IPS-11a (cell line): ENCODE measurements around the gene RNF215.

Source experiments
- H3K4me3 ChIP-seq: one replicate; pipeline ENCODE4 v1.5.1; 2013; ENCODE audit warnings: low read depth, low read length, control low read depth

RNF215 gene

GRCh38 chr22:30397656-30398635 lies 10.7 kb upstream of the RNF215 start:
- peak overlapping the region; percentile 53 for H3K4me3 ChIP-seq

GRCh38 chr22:30396871-30397655 lies 9.9 kb upstream of the RNF215 start, which contains the start of gene SEC14L2:
Gene SEC14L2, plus strand, starts transcription at chr22:30397018. Its CDS starts 99 bp downstream, at chr22:30397117.
- H3K4me3 ChIP-seq: peak within 1 kb of the TSS; percentile 53

DNA sequence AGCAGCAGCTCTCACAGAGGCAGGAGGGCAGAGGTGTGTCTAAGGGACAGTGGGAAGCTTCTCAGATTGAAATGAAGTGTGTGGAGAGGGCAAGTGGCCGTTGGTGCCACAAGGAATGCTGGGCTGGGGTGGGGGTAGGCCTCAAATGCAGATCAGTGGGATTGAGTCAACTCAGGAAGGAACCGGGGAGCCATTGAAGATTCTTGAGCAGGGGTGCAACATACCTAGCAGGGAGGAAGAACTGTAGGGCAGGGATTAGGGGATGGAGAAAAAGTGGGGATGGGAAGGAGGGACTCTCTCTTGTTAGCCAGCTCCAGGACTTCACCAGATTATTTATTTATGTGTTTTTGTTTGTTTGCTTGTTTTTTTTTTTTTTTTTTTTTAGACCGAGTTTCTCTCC lies 6.7 kb upstream of the RNF215 start:
- no peak overlapping the region for H3K4me3 ChIP-seq

DNA sequence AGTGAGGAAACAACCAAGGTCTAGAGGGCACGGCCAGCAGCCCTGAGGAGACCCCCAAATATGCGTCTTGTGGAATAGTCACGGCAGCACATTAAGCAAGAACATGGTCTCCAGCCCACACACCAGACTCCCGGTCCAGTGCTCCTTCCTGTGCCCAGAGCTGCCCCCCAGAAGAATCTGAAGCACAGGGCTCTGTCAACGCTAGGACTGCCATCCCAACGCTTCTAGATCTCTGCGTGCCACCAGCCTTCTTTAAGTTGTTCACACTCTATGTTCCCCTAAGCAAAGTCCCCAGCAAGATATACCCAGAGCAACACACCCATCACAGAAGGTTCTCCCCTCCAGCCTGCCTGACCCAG lies 6.1 kb upstream of the RNF215 start:
- no peak overlapping the region for H3K4me3 ChIP-seq

DNA sequence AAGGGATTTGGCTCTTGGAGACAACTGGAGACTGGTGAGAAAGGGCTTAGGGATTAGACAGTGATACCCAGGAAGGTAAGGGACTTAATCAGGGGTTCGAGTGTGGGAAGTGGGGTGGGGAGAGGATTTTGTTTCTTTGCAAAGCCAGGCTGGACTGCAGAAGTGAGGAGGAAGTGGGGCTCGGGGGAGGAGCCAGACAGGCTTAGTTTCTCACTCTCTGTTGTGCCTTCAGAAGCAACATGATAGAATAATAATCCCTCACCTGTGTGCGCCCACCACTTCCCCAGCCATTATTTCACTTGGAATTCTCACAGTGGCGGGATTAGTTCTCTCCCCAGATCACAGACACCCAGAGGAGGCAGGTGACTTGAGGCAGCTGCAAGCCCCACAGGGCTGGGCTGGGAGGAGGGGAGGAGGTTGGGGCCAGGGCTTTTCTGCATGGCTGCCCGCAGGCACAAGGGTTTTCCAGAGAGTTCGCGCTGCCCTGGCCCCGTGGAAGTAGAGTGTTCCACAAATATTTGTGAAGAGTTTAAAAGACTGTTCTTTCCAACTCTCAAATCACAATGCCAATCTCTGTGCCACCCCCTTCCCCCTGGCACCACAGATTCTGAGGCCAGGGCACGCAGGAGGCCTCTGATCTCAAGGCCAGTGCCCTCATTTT lies 5.6 kb upstream of the RNF215 start:
- no peak overlapping the region for H3K4me3 ChIP-seq

DNA sequence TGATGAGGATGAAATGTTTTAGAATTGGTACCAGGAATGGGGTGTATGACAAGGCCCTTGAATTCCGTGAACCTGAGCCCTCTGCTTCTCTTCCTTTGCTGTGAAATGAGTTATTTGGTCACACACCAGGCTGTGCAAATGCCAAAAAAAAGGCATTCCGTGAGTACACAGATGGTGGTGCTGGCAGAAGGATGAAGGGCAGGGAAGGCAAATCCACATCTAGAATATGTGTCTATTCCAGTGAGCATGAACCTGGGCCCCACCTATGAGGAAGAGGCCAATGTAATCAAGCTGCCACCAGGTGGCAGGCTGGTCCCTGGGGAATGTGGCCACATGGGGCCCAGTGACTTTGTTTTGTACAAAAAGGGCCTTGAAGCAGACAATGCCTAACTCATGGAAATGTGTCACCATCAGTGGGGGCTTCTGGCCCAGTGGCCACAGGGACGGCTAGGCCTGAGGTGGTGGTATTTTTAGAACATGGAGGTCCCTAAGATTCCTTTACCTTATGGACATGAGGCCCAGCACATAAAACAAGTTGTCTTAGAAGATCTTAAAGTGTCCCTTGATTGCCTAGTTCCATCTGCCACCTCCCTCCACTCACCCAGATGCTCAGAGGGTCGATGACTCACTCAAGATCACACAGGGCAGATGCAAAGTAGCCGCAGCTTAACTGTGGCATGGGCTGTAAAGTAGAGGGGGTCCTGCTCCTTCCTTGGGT lies 3.9 kb upstream of the RNF215 start:
- no peak overlapping the region for H3K4me3 ChIP-seq

DNA sequence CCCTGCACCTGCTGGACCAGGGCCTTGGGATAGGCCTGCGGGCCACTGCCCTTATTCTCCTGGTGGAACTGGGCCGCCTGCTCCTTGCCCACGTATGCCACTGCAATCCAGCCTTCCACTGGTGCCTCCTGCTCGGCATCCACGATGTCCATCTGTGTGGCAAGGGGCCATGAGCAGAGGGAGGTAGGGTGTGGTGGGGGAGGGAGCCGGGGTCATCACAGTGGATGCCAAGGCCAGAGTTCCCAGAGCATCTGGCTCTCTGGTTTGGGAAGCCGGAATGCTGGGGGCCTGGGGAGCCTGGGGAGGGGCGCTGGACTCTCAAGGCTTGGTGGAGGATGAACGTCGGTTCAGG lies 627 bp downstream of the RNF215 start:
- peak overlapping the region; percentile 45 for H3K4me3 ChIP-seq

DNA sequence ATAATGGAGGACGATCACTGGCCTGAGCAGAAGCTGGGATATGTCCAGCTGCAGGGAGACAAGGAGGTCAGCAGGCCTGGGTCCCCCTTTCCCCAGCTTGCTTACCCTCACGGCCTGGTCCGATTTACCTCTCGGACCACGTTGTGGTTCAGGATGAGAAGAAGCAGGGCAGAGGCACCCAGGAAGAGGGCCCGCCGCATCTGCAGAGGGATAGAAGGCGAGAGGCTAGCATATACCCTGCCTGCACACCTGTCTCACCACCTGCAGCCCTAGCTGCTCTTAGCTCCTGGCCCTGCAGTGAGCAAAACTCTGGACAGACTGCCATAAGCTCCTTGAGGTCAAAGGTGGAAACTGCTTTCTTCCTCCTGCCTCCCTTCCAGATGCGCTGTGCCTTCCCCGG lies 1.3 kb downstream of the RNF215 start:
- no peak overlapping the region for H3K4me3 ChIP-seq

DNA sequence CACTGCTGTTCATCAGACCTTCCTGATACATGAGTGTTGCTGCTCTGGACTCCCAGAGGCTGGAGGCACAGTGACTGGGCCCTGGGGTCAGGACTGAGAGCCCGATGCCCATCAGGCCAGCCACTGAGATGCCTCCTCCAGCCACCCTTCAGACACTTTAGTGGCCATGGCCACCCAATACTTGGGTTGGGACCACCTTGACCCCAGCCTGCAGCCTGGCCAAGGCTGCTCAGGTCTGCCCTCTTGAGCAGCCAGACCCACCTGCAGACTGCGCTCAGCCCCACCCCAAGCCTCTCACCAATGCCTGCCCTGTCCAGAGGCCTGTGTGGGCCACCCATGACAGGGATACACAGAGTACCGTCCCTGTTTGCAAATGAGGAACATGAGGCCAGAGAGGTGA lies 4.2 kb downstream of the RNF215 start:
- no peak overlapping the region for H3K4me3 ChIP-seq

DNA sequence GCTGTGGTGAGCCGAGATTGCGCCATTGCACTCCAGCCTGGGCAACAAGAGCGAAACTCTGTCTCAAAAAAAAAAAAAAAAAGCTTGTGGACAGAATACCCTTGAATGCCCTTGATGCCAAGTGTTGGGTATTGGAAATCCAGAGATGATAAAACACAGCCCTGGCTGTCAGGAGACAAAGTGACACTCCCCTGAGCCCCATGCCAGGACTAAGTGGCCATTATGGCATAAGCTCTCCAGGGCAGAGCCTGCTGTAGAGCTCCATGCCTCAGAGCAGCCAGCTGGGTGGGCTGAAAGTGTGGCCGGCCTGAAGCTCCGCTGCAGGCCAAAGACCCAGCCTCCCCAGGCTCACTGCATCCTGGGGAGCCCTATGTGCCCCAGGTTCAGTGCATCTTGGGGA lies 4.9 kb downstream of the RNF215 start:
- no peak overlapping the region for H3K4me3 ChIP-seq

GRCh38 chr22:30381264-30381663 lies 5.9 kb downstream of the RNF215 start:
- H3K4me3 ChIP-seq: no peak overlapping the region

- H3K4me3 ChIP-seq: no peak overlapping the region
Measured at GRCh38 chr22:30380011-30380410, 7.2 kb downstream of the RNF215 start.

- no peak overlapping the region for H3K4me3 ChIP-seq
Measured at GRCh38 chr22:30375312-30375849, 11.8 kb downstream of the RNF215 start.

DNA sequence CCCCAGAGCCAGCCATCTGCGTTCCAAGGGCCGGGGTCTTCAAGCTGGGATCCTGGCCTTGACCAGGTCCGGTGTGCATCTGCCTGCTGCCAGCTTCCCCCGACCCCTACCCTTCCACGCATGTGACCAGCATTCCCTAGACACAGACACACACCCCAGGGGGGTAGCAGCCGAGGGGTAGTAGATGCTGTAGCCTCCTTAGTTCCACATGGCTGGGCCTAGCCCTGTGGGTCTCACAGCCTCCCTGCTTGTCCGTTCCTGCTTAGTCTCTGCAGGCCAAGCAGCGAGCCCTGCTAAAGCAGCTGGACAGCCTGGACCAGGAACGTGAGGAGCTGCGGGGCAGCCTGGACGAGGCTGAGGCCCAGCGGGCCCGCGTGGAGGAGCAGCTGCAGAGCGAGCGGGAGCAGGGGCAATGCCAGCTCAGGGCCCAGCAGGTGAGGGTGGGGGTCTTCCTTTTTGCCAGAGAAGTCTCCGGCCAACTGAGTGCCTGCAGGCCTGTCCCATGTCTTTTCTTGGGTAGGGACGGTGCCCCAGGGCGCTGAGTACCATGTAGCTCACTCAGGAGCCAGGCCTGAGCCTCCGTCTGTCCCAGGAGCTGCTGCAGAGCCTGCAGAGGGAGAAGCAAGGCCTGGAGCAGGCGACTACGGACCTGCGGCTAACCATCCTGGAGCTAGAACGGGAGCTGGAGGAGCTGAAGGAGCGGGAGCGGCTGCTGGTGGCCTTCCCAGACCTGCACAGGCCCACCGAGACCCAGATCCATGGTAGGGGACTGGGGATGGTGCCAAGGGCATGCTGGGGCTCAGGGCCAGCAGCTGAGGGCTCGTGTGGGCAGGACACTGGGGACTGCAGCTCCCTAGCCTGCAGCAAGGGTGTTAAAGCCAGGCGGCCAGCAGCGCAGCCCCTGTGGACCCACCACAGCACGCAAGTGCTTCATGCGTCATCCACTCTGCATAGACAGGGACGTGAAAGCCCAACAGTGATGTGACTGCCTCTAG lies 13.6 kb downstream of the RNF215 start:
- H3K4me3 ChIP-seq: no peak overlapping the region

DNA sequence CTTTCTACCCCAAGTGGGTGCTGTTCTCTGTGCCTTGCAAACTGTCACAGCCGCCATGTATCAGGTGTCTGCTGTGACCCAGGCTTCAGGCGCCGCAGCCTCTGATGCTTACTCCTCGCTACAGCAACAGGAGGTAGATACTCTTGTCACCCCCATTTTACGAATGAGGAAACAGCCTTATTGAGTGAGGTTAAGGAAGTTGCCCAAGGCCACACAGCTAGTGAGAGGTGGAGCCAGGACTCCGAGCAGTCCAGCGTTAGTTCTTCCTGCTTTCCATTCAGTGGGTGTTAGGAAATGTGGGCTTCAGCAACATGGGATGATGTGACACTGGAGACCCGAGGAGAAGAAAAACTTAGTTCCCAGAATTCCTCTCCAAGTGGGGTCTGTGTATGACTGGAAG lies 14.3 kb downstream of the RNF215 start:
- H3K4me3 ChIP-seq: no peak overlapping the region

DNA sequence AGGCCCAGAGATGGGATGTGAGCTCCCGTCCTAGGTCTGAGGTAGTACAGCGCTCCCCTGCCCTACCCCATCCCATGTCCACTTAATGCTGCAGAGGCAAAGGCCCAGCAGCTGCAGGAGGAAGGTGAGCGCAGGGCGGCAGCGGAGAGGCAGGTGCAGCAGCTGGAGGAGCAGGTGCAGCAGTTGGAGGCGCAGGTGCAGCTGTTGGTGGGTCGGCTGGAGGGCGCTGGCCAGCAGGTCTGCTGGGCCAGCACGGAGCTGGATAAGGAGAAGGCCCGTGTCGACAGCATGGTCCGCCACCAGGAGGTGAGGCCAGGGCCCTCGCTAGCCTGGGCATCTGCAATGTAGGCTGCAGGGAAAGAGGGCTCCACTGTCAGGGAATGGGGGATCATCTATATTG lies 15.2 kb downstream of the RNF215 start:
- no peak overlapping the region for H3K4me3 ChIP-seq

DNA sequence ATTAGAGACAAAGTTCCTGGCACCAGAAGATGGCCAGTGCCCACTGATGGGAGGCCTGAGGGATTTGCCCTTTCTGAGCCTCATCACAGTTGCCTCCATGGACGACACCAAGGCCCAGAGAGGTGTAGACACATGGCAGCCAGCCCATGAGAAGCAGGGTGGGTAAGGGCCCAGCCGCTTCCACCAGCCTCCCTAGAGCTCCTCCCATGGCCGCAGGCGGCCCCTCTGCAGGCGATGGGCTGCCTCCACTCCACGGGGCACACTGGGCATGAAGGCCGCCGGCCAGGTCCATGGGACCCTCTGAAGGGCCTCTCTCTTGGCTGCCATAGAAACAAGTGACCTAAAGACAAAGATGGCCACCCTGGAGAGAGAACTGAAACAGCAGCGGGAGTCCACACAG lies 15.9 kb downstream of the RNF215 start:
- no peak overlapping the region for H3K4me3 ChIP-seq

- no peak overlapping the region for H3K4me3 ChIP-seq
Measured at GRCh38 chr22:30370641-30371230, 16.5 kb downstream of the RNF215 start.

DNA sequence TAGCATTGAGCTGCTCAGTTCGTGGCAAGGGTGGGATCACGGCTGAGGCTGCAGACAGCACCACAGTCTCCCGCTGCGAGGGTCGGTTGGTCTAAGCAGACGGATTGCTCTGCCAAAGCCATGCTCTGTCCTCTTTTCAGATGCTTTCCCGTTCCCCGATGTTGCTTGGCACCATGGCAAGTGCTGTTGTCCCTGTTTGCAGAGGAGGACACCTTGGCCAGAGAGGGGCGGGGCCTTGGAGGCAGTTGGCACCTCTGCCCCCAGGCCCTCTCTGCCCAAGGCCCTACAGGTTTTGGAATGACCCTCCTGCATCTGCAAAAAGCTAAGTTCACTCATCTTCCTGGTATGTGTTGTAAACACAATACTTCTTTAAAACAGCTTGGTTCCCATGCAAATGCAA lies 18.8 kb downstream of the RNF215 start:
- H3K4me3 ChIP-seq: no peak overlapping the region
